ENCODE data around the gene MYBBP1A. TPM values are rescaled to one million over a fixed set of nuclear protein-coding genes. Genes with fewer than 3 reads are reported as not detected.

The MYBBP1A gene
- total and polyA plus RNA-seq, 2 of the 8 experiments (the other 6 are each of a cell fraction or from before 2014, with no cell fraction given), result 46.8 to 151 TPM

GRCh38 chr17:4536259-4536741, 18.9 kb downstream of the MYBBP1A start:
- DNase-seq (ENCODE audit: low read depth in 1 of 2, low spot score in 2 of 2) (peak in 1 of 2 experiments; percentile 75), FAIRE-seq (no peak)
- Histone ChIP-seq H3K79me1 (ENCODE audit: low read depth, low read length) (no peaks in the 10 kb centered on the region), H3K14ac (ENCODE audit: insufficient read length) (no peak overlapping the region), H3K4me2 (ENCODE audit: insufficient read depth in 1 of 2, low read depth in 2 of 2, low read length in 2 of 2) (peak overlapping the region; percentile 61 to 79), H3K27me3 (replicated peaks in 1 of 4; ENCODE audit: control insufficient read depth in 3 of 4, extremely low read depth in 1 of 4, insufficient read depth in 3 of 4, low read length in 3 of 4) (peaks cover 0 to 28% (median 16%) of the 10 kb centered on the region in 4 experiments; a peak in 4 of 7 replicates), H4K91ac (replicated peaks; ENCODE audit: insufficient read length, low read length) (peak overlapping the region; percentile 44), H3K23ac (ENCODE audit: insufficient read length) (no peak overlapping the region), H3K56ac (replicated peaks; ENCODE audit: insufficient read length, low read depth, low read length) (no peak overlapping the region), H3K9me3 (ENCODE audit: insufficient read depth in 2 of 2, low read depth in 1 of 2, low read length in 1 of 2) (no peaks in the 10 kb centered on the region), H2AK5ac (ENCODE audit: low read depth, low read length) (no peak overlapping the region), H3K23me2 (ENCODE audit: low read depth, low read length) (peaks cover 4% of the 10 kb centered on the region; the same call in 1 of the 2 replicates), H4K5ac (ENCODE audit: insufficient read length, low read depth, low read length) (no peak overlapping the region), H3K9ac (replicated peaks in 1 of 4; ENCODE audit: extremely low read depth in 1 of 4, low read depth in 3 of 4, low read length in 3 of 4) (peak overlapping the region in 1 of 4 experiments; percentile 47; a peak in 1 of 7 replicates), H3K4me3 (ENCODE audit: extremely low read depth in 1 of 4, insufficient read depth in 2 of 4, low read depth in 3 of 4, low read length in 4 of 4) (peak overlapping the region in 2 of 4 experiments; percentile 18 to 55; a peak in 4 of 8 replicates), H3K18ac (ENCODE audit: extremely low read depth, low read length) (peak overlapping the region; percentile 92), H3K4me1 (replicated peaks in 1 of 4; ENCODE audit: control insufficient read depth in 3 of 4, insufficient read depth in 4 of 4, low read length in 3 of 4) (peaks cover 0 to 29% (median 16%) of the 10 kb centered on the region in 4 experiments; a peak in 6 of 7 replicates), H2BK120ac (replicated peaks; ENCODE audit: low read depth, low read length) (no peak overlapping the region), H2BK5ac (ENCODE audit: low read depth, low read length) (no peak overlapping the region), H2BK12ac (ENCODE audit: low read depth, low read length) (no peak overlapping the region), H3K27ac (ENCODE audit: low read depth, low read length) (no peak overlapping the region), H3K79me2 (ENCODE audit: control insufficient read depth in 1 of 2, insufficient read depth in 2 of 2, low read length in 2 of 2) (no peaks in the 10 kb centered on the region), H3K36me3 (ENCODE audit: control insufficient read depth in 2 of 4, insufficient read depth in 4 of 4, low read length in 3 of 4) (peaks cover 2 to 27% (median 16%) of the 10 kb centered on the region in 4 experiments; a peak in 7 of 8 replicates), H4K8ac (ENCODE audit: extremely low read depth, insufficient read depth, low read length) (peak overlapping the region; percentile 47; the same call in 1 of the 2 replicates), H2BK20ac (ENCODE audit: low read length) (no peak overlapping the region), H2AFZ (ENCODE audit: low read length) (no peak overlapping the region), H4K20me1 (replicated peaks in 1 of 2; ENCODE audit: control insufficient read depth in 1 of 2, insufficient read depth in 2 of 2, low read length in 2 of 2) (peaks cover 11 to 16% of the 10 kb centered on the region in 2 experiments), H2BK15ac (ENCODE audit: low read length) (no peak overlapping the region), H3K4ac (replicated peaks; ENCODE audit: insufficient read length, low read depth, low read length) (no peak overlapping the region)
- POLR2A ChIA-PET (ENCODE audit: partially characterized antibody), result interaction anchor here (0.6 to 37.1 kb wide), 8 partner anchors 7 to 131 kb away, joined by 3 to 546 read pairs (median 4); partner anchors contain the start of genes GGT6 and MYBBP1A
- 9% methylated on average over 14 of the region's 19 CpGs; no CpG with 5 or more reads in 1 of the 2 experiments for WGBS, 2 experiments (ENCODE audit: extremely low coverage in 1 of 2, insufficient coverage in 1 of 2, insufficient read length in 1 of 2, insufficient replicate concordance in 2 of 2, low coverage in 1 of 2, low lambda C conversion rate in 2 of 2, missing lambda C conversion rate in 1 of 2)
- CTCF ChIA-PET (ENCODE audit: partially characterized antibody), result interaction anchor here (0.6 to 3.6 kb wide), 7 partner anchors 15 to 117 kb away, joined by 3 to 15 read pairs (median 5); partner anchors contain the start of gene SPNS2
- TF ChIP-seq CBX8 (IDR thresholded peaks at IDR 0.05; ENCODE audit: borderline replicate concordance, low read depth, low read length) (no peak), SRF (IDR thresholded peaks at IDR 0.05; ENCODE audit: low read depth, low read length) (no peak), POLR2A (IDR thresholded peaks at IDR 0.05; ENCODE audit: control extremely low read depth in 1 of 2, low read depth in 2 of 2, low read length in 2 of 2) (peak in 1 of 2 experiments; percentile 18; a peak in 2 of 3 replicates), E2F6 (IDR thresholded peaks at IDR 0.05) (peak; percentile 41; the same call in 1 of the 2 replicates), CREB1 (IDR thresholded peaks at IDR 0.05) (peak; percentile 51), TAF1 (IDR thresholded peaks at IDR 0.05; ENCODE audit: low read depth, low read length) (no peak), EZH2 (IDR thresholded peaks at IDR 0.05; ENCODE audit: low read depth, low read length, severe bottlenecking) (no peak), NANOG (IDR thresholded peaks at IDR 0.05; ENCODE audit: insufficient read depth, low read depth, low read length, poor library complexity, severe bottlenecking) (no peak), KDM4A (IDR thresholded peaks at IDR 0.05; ENCODE audit: low read depth, low read length, severe bottlenecking) (peak; percentile 28), POLR2AphosphoS5 (IDR thresholded peaks at IDR 0.05; ENCODE audit: low read depth, low read length) (peak; percentile 68), SUZ12 (IDR thresholded peaks at IDR 0.05; ENCODE audit: low read length) (0 out of 2 replicates have a peak, but pooled peaks have one; percentile 26)
- TF ChIP-seq, protein P1, sequence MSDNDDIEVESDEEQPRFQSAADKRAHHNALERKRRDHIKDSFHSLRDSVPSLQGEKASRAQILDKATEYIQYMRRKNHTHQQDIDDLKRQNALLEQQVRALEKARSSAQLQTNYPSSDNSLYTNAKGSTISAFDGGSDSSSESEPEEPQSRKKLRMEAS (IDR thresholded peaks at IDR 0.05), result peak; percentile 72
